ENCODE measurements around the gene HDAC4.

DNA sequence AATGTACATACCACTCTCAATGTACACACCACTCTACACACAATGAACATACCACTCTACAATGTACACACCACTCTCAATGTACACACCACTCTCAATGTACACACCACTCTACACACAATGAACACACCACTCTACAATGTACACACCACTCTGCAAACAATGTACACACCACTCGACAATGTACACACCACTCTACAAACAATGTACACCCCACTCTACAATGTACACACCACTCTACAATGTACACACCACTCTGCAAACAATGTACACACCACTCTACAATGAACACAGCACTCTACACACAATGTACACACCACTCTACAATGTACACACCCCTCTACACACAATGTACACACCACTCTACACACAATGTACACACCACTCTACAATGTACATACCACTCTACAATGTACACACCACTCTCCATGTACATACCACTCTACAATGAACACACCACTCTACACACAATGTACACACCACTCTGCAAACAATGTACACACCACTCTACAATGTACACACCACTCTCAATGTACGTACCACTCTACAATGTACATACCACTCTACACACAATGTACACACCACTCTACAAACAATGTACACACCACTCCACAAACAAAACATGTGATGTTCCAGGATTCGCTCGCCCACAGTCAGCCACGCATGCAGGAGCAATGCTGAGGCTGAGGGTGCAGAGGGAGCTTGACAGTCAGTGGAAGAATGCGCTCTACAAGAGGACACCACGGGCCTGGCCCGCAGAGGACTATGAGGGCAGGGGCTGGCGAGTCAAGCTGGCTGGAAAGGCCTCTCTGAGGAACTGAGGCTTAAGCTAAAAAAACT, 118.2 kb downstream of the HDAC4 start:
- TF ChIP-seq, protein P1, sequence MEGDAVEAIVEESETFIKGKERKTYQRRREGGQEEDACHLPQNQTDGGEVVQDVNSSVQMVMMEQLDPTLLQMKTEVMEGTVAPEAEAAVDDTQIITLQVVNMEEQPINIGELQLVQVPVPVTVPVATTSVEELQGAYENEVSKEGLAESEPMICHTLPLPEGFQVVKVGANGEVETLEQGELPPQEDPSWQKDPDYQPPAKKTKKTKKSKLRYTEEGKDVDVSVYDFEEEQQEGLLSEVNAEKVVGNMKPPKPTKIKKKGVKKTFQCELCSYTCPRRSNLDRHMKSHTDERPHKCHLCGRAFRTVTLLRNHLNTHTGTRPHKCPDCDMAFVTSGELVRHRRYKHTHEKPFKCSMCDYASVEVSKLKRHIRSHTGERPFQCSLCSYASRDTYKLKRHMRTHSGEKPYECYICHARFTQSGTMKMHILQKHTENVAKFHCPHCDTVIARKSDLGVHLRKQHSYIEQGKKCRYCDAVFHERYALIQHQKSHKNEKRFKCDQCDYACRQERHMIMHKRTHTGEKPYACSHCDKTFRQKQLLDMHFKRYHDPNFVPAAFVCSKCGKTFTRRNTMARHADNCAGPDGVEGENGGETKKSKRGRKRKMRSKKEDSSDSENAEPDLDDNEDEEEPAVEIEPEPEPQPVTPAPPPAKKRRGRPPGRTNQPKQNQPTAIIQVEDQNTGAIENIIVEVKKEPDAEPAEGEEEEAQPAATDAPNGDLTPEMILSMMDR (IDR thresholded peaks at IDR 0.05): no peak
- TF ChIP-seq POLR2A (IDR thresholded peaks at IDR 0.05): no peak
